Activated T-cell treated with anti-CD3 and anti-CD28 coated beads, Interleukin-2, amount 50 U/mL, for 48 hours (primary cell): ENCODE results near the gene TRIM54.

ENCODE experiments used
- DNase-seq, 2 experiments: peaks; one replicate each; pipeline ENCODE4 v3.0.0-alpha.2; 2020

The TRIM54 gene, protein sequence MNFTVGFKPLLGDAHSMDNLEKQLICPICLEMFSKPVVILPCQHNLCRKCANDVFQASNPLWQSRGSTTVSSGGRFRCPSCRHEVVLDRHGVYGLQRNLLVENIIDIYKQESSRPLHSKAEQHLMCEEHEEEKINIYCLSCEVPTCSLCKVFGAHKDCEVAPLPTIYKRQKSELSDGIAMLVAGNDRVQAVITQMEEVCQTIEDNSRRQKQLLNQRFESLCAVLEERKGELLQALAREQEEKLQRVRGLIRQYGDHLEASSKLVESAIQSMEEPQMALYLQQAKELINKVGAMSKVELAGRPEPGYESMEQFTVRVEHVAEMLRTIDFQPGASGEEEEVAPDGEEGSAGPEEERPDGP

DNA sequence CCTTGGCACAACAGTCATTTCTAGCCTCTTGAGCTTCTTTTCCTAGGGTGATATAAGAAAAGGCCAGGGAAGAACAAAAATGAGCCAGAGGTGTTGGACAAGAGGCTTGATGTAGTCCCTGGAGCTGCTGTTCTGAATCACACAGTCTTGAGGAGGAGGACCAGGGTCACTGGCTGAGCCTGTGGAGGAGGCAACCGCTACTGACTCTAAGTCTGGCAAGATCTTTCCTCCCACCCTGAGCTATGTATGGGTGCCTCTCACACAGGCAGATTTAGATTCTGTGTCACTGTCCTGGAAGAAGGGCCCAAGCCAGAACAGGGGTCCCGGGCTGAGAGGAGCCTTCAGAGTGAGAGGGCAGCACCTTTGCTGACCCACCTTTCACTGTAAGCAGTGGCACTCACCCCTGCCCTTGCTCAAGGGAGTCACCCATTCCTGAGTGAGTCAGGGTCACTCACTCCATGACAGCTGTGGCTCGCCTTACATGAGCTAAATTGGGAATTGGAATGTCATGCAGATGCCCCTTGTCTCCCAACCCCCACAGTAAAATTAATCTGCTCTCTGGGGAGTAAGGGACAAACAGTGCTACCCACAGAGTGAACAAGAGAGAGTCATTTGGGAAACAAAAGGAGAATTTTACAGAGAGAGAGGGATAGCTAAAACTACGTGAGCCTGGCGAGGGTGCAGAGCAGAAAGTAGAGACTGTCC lies at the start of gene TRIM54:
Gene TRIM54, plus strand, starts transcription at position 575 of the 705 bp plus-strand sequence. CDS start 303 bp downstream, outside the sequence.
- DNase-seq = no peak

DNA sequence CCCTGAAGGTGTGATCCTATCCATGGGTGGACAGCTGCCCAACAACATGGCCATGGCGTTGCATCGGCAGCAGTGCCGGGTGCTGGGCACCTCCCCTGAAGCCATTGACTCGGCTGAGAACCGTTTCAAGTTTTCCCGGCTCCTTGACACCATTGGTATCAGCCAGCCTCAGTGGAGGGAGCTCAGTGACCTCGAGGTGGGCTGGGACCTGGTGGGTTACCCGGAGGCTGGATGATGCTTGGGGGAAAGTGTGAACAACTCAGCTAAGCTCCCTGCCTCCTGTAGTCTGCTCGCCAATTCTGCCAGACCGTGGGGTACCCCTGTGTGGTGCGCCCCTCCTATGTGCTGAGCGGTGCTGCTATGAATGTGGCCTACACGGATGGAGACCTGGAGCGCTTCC lies 48.9 kb upstream of the TRIM54 start:
- DNase-seq = no peak

DNA sequence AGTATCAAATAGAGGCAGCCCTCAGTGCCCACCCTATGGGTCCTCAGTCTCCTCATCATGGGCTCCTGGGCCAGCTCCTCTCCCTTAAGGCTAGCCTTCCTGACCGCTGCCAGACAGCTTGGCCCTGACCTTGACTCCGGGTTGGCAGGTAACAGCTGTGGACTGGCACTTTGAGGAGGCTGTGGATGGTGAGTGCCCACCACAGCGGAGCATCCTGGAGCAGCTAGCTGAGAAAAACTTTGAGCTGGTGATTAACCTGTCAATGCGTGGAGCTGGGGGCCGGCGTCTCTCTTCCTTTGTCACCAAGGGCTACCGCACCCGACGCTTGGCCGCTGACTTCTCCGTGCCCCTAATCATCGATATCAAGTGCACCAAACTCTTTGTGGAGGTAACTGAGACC lies 46.1 kb upstream of the TRIM54 start:
- no peak for DNase-seq

DNA sequence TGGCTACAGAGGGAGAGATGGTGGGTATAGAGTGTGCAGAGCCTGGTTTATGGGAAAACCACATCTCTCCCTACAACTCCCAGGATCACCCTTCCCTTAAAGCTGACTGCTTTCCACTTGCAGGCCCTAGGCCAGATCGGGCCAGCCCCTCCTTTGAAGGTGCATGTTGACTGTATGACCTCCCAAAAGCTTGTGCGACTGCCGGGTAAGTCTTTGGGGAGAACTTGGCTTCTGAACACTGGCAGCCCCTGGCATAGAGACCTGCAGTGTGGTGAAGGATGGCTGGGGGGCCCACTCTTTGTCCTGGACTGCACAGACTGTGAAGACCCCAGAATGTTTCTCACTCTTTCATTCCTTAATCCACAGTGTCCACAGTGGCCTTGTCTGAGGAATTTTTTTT lies 45.6 kb upstream of the TRIM54 start:
- no peak for DNase-seq

DNA sequence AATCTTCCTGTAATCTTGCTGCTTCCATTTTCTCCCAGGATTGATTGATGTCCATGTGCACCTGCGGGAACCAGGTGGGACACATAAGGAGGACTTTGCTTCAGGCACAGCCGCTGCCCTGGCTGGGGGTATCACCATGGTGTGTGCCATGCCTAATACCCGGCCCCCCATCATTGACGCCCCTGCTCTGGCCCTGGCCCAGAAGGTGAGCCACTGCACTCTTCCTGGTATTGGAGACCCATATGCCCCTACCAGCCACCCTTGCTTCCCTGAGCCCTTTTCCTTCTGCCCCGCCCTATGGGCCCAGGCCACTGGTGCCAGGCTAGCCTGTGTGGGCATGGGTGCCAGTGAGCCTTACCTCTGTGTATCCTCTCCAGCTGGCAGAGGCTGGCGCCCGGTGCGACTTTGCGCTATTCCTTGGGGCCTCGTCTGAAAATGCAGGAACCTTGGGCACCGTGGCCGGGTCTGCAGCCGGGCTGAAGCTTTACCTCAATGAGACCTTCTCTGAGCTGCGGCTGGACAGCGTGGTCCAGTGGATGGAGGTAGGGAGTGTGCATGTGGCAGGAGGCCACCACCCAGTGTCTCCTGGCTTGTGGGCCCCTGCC lies 44.8 kb upstream of the TRIM54 start:
- DNase-seq = no peak

DNA sequence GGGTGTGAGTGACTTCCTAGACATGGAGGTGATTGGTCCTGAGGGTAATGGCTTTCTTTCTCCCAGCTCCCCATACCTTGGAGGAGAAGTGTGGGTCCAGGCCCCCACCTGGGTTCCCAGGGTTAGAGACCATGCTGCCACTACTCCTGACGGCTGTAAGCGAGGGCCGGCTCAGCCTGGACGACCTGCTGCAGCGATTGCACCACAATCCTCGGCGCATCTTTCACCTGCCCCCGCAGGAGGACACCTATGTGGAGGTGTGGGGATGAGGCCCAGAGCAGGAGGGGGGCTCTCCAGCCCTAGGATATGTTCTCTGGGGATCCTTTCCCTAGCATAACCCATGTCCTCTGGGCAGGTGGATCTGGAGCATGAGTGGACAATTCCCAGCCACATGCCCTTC lies 43.3 kb upstream of the TRIM54 start:
- DNase-seq = no peak

DNA sequence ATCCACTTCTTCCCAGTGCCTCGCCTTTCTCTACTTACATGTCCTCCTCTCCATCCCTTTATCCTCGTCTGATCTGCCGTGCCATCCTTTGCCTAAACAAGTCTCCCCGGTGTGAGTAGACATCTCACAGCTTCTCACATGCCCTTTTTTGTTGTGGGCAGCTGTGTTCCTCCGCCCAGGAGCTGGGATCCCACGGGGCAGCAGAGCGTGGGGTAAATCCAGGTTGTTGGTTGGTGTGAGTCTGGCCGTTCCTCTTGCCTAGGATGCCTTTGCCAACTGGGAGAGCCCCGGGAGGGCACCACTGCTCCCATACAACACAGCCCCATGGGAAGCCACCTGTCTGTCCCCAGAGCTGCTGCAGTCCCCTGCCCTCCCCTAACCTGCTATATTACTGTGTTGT lies 41.8 kb upstream of the TRIM54 start:
- no peak for DNase-seq

DNA sequence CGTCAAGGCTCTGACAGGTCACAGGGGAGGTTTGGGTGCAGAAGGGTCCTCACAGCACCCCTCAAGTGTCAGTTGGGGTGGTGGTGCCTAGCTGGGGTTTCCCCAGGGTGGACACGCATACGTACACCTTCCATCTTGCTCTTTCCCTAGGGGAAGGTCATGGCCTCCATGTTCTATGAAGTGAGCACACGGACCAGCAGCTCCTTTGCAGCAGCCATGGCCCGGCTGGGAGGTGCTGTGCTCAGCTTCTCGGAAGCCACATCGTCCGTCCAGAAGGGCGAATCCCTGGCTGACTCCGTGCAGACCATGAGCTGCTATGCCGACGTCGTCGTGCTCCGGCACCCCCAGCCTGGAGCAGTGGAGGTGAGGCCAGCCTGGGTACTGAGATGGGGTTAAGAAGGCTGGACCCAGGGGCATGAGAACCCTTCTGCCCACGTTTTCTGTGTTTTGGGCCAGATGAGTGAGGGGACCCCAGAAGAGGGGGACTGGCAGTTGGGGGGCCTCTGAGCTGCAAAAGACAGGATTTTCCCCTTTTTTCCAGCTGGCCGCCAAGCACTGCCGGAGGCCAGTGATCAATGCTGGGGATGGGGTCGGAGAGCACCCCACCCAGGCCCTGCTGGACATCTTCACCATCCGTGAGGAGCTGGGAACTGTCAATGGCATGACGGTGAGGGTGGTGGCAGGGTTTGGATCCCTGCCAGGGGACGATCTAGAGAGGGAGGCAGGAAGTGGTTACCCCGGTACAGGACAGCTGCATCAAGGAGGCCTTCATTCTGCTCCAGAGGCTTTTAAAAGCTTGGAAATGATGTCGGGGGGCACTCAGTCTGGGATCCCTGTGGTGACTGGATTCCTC lies 40.2 kb upstream of the TRIM54 start:
- no peak for DNase-seq

DNA sequence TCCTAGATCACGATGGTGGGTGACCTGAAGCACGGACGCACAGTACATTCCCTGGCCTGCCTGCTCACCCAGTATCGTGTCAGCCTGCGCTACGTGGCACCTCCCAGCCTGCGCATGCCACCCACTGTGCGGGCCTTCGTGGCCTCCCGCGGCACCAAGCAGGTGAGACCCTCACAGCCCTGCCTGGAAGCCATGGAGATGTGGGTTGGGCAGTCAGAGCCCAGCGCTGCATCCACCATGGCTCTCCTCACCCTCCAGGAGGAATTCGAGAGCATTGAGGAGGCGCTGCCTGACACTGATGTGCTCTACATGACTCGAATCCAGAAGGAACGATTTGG lies 39.6 kb upstream of the TRIM54 start:
- DNase-seq = no peak

DNA sequence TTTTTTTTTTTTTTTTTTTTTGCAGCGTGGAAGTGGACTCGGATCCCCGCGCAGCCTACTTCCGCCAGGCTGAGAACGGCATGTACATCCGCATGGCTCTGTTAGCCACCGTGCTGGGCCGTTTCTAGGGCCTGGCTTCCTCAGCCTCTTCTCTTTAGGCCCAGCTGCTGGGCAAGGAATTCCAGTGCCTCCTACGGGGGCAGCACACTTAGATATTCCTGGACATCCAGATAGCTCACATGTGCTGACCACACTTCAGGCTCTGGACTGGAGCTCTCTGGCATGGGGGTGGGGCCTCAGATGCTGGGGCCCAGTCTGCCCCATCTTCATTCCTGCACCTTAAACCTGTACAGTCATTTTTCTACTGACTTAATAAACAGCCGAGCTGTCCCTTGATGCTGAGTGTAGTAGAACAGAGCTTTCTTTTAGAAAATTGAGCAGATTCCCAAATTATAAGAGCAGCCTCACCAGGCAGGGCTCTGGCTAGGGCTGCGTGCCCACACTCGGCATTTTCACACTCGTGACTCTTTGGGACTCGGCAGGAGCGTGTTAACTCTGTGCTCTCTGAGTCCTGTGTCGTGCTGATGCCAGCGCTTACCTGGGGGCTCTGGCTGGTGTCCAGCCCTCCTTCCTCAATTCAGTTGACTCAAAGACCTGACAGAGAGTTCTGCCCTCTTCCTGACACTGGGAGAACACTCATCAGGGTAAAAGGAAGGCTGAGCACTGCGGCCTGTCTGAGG lies 38.7 kb upstream of the TRIM54 start:
- DNase-seq = no peak

DNA sequence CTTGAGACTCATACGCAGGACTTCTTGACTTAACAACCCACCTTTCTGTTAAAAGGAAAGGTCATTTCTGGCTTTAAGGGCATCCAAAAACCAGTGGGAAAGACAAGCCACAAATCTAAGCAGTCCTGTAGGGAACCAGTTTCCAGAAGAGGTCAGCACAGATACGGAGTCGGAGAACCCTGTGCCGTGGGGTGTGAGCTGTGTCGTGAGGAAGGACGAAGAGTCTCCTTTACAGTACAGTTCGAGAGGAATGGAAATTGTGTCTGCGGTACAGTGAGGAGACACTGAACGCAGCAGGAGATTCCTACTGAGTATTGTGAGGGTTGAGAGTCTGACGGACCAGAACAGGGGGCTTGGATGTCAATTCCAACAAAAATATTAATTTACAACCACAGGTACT lies 37.1 kb upstream of the TRIM54 start:
- no peak for DNase-seq

DNA sequence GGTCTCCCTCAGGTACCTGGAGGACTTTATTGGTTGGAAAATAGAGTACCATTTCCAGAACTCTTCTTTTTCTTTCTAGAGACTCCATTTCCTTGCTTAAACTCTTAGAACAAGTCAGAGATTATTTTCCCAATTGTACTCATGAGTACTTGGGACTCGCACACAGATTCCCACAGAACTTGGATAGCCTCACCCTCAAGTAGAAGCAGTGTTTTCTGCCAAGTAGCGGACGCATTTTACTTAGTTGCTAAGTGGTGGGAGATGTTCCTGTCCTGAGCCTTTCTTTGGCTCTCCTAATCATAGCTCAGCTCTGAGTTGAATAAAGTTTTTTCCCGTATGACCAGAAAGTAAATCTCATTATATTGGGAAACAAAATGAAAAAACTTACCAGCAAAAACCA lies 36.6 kb upstream of the TRIM54 start:
- DNase-seq = no peak

DNA sequence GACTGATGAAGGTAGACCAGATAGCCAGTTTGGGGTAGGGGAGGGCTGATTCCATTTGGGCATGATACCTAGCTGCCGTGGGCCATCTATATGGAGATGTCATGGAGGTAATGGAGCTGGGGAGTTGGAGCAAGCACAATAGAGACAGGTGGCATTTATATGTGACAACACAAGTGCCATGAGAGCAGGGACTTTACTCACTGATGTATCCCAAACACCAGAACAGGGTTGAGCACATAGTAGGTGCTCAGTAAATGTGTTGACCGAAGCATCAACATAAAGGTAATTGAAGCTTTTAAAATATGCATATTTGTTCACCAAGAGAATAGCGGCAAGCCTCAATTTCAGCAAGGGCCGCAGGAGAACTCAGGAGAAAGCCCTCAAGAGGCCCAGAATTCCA lies 34.3 kb upstream of the TRIM54 start:
- DNase-seq = no peak

DNA sequence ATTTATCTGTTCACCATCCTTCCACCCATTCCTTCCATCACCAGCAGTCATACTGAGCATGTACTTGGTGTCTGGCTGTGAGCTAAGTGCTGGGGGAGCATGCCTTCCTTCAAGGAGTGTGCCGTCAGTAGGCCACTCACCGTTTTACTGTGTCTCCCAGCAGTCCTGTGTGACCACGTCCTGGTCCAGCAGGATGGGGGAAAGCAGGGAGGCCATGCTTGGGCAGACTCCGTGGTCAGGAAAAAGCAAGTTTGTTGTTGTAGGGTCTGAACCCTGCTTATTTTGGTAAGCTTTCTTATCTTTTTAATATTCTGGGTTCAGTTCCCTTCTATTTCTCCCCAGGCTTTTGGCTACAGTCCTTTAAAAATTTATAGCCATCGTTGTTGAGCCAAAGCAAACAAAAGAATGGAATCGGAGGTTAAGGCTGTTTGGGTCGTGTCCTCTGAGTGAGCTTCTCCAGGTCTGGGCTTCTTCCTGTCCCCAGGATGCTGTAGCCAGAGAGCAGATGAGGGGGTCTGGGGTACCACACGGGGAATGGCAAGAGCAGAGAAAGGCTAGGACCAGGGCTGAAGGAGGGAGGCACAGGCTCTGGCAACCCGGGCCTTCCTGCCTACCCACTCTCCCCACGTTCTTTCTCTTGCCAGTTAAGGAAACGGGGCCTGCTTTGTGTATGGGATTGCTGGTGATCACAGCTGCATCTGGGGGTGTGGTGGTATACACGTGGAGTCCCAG lies 32.9 kb upstream of the TRIM54 start:
- DNase-seq = no peak

DNA sequence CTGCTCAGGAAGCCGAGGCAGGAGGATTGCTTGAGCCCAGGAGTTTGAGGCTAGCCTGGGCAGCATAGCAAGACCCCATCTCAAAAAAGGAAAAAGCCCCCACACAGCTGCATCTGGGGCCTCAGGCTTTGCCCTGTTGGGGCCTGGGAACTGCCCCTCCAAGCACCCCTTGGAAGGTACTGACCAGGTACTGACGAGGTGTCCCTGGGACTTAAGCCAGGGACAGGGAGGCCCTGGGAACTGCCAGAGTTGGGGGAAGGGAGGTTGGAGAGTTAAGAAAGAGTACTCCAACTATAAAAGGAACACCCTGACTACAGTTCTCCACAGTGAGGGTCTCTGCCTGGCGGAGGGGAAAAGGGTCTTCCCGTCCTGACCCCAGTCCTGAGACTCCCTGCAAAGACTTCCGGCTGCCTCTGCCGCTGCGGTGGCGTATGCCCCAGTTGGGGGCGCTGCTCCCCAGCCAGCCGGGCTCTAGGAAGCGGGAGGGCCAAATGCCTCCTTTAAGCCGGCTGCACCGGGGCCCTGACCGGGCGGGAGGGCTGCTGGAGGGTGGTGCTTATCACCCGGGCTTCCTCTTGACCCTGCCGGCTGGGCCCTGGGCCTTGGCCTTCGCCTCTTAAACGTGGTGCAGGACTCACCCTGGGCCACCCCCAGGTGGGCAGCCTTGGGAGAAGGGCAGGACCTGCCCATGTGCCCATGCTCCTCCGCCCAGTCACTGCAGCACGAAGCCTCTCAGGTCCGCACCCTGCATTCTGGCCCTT lies 32.2 kb upstream of the TRIM54 start:
- DNase-seq = peak; percentile 80 to 81

DNA sequence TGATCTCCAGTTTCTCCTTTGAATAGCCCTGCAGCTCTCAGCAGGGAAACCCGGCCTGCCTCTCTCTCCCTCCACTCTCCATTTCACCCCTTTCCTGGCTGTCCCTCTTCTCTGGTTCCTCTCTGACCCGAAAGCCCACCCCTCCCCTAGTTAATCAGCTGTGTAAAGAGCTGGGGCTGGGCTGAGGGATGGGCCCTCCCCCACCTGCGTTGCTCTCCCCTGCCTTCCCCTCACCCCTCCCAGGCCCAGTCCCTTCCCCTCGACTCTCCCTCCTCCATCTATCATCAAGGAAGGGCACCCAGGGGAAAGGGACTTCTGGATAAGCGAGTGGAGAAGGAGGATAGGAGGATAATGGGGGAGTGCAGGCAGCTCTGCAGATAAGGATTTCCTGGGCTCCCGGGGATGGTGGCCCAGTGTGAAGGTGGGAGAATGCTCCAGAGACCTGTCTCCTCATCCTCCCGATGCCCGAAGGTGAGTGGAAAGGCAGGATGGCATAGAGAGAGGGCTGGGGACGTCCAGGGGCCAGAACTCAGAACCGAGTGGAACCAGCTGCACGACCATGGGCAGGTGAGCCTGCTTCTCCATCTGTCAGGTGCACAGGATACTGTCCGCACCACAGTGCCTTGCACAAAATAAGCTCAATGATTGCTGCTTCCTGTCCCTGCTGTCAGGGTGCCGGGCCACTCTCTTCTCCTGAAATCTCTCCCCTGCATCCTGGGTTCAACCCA lies 31.4 kb upstream of the TRIM54 start:
- no peak for DNase-seq

DNA sequence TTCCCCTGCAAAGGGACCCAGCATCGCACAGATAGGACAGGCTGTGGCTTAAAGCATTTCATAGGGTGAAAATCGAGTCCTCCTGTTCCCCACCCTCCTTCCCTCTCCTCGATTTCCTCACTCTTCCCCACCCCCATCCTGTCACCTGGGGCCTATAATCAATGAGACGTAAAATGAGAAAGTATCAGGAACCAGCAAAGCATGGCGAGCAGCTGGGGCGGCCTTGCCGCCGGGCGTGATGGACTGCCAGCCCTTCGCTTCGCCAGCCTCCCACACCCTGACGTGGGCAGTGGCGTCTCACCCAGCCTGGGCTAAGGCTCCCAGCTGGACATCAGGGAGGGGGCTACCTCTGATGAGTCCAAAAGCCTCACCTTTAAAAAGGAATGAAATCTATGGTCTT lies 30.5 kb upstream of the TRIM54 start:
- no peak for DNase-seq

DNA sequence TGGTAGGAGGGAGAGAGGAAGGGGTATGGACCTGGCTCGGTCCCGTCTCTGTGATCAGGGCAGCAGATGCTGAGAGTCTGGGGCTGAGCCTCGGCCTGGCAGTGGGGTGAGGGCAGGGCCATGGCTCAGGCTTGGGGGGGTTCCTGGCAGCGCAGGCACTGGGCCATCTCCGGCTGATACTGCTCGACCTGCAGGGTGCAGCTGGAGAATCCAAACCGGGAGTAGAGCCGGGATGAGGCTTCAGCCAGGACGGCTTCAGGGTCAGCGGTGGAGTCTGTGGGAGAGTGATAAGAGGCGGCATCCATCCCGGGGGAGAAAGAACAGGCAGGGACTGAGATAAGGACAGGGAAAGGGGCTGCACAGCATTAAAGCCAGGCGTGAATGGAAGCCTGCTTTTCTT lies 27.0 kb upstream of the TRIM54 start:
- DNase-seq = no peak

DNA sequence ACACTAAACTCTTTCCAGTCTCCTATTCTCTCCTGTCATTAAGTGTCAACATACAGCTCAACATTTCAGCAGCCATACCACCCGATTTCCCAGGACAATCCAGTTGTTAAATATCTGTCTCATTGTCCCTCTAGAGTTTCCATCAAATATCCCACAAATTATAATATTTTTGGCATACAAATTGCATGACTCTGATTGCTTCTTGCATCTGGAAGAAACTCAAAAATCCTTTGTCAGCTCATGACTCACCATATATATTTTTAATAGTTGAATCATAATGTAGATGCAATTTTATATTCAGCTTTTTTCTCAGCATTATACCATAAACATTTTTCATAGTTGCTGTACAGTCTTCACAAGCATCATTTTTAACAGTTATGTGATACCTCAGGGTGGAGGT lies 26.6 kb upstream of the TRIM54 start:
- no peak for DNase-seq

DNA sequence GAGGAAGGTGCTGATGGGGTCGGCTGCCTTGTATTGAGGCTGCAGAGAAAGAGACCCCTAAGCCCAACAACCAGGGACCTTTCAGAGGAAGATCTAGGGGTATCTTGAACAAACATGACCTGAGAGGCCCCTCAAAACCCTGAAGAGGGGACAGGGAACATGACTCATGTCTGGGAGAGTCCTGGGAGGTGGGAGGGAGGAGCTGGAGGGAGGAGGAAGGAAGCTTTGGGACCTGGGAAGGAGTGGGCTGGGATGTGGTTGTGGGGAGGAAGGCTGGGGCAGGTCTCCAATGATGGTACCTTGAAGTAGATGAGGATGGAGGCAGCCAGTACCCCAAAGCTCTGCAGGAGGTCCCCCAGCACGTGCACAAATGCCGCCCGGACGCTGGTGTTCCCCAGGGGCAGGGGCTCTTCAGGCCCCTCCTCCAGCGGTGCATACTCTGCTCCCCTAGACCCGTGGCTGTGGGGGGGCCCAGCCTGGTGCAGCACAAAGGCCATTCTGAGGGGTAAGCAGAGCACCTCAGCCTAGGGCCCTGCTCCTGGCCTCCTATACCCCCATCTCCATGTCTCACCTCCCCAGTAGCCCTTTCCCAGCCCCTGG lies 25.3 kb upstream of the TRIM54 start:
- DNase-seq = no peak
